Left ventricle myocardium superior (tissue), 1 donor: ENCODE results near the gene RBMS2. TPM values are rescaled to one million over a fixed set of nuclear protein-coding genes. Genes with fewer than 3 reads are reported as not detected.
"Not testable (repeated sequence)": the region's sequence is repeated elsewhere in the genome, so short reads cannot be mapped to it uniquely, and the experiment has no call there.

Source experiments
- ATAC-seq: fragments of 200-7000 bp; cut with Tn5 transposase; one replicate; pipeline ENCODE4 v1.9.1; 2020; ENCODE audit warnings: mild to moderate bottlenecking, moderate library complexity
- DNase-seq: peaks from one replicate; pipeline ENCODE4 v3.0.0-alpha.2; 2020
- intact Hi-C: fragments of 100-400 bp; cut with micrococcal nuclease; formaldehyde crosslinking; loops from one replicate; pipeline ENCODE4 v1.11.0; 2022
- total RNA-seq: library from RNA; stranded (reverse); fragmentation: NEBNext Ultra II Directional; extraction: Animal tissue kit (Norgen Biotek cat#: 25700); gene quantifications from one replicate; pipeline ENCODE4 v1.2.1, GENCODE V29; 2021
- donor health status: DM: no; HTN: yes; CAD: no; lungs with severe emphysema.

RBMS2 gene
- total RNA-seq, 1 donor from 2014 or later = 26.9 TPM

DNA sequence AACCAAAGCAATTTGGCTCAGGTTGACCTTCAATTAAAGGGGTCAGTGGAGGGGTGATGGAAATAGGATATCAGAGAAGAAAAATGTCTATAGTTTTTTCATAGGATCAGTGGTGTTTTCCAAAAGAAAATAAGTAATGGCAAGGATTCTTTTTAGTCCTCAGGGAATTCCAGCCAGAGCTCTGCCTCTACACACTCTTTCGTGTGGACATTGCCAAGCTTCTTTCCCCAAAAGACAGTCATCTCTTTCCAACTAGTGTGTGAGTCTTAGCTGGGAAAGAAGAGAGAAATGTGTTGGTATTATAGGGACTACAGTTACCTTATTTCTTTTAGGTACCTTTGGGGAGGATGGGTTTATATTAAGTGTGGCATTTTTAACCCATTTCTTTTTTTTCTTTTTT lies 46.5 kb downstream of the RBMS2 start:
- intact Hi-C loops = loop anchor here (5.0 kb wide), 1 partner anchor 51 kb away; no protein-coding TSS in a partner anchor
- DNase-seq = no peak
- no peak for ATAC-seq

- DNase-seq (no peak), ATAC-seq (peak; percentile 44)
- intact Hi-C loops = no loop called here
Observed at GRCh38 chr12:56571121-56571520, 49.5 kb downstream of the RBMS2 start.

DNA sequence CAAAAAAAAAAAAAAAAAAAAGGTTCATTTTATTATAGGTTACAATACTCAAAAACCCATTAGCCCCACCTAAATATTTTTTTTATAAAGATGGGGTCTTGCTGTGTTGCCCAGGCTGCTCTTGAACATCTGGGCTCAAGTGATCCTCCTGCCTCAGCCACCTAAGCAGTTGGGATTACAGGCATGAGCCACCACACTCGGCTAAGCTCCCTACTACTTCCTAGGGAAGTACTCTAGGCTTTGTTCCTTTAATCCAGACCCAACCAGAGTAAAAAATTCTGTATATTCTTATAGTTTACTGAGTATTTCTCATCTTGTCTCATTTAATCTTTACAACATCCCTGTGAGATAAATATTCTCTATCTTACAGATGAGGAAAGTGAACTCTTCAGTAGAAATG lies 50.7 kb downstream of the RBMS2 start:
- no peak for ATAC-seq

GRCh38 chr12:56574210-56574609 lies 52.6 kb downstream of the RBMS2 start:
- ATAC-seq (no peak), DNase-seq (no peak)
- intact Hi-C loops = no loop called here

More for the DNA sequence above, 50.7 kb downstream of the RBMS2 start:
- intact Hi-C loops = no loop called here
- no peak for DNase-seq

- DNase-seq, intact Hi-C loops, ATAC-seq: not testable (repeated sequence)
Observed at GRCh38 chr12:56577248-56577647, 55.6 kb downstream of the RBMS2 start.

DNA sequence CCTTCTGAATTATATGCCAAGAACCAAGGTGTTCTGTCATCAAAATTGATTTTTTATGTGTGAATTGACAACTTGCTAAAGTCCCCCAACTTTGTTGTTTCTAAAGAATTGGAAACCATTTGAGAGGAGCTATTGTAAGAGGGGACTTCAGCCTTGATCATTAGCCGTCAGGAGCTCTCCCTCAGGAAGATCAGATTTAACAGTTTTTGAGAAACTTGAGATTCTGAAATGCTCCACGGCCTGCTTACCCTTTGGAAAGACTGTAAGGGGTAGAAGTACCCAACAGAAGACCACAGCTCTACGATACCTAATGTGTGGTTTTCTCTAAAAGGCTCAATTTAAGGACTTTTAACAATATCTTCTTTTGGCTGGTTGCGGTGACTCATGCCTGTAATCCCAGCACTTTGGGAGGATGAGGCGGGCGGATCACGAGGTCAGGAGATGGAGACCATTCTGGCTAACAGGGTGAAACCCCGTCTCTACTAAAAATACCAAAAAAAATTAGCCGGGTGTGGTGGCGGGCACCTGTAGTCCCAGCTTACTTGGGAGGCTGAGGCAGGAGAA lies 57.4 kb downstream of the RBMS2 start:
- no peak for ATAC-seq
- no peak for DNase-seq
- intact Hi-C loops = no loop called here

GRCh38 chr12:56581418-56582145 lies 60.0 kb downstream of the RBMS2 start:
- intact Hi-C loops = no loop called here
- DNase-seq (no peak), ATAC-seq (no peak)

GRCh38 chr12:56585098-56585497 lies 63.5 kb downstream of the RBMS2 start:
- no peak for ATAC-seq
- intact Hi-C loops = no loop called here

DNA sequence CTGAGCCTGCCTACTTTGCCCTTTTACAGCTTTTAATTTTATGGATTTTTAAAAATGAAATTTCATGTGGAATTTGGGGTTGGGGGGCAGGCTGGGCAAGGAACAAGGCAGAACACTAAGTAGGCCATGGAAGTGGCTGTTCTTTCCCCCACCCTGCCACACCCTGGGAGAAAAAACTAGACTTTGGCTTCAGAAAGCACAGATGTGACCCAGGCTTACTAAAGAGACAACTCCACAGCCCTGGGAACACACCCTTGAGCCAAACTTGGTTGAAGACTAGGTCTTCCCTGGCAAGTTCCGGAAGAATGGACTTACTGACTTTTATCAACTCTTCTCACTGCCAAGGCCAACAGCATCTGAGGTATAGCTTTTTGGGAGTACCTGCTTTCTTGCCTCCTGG lies 68.2 kb downstream of the RBMS2 start:
- no peak for ATAC-seq
- intact Hi-C loops = no loop called here

More at GRCh38 chr12:56585098-56585497, 63.5 kb downstream of the RBMS2 start:
- no peak for DNase-seq

DNA sequence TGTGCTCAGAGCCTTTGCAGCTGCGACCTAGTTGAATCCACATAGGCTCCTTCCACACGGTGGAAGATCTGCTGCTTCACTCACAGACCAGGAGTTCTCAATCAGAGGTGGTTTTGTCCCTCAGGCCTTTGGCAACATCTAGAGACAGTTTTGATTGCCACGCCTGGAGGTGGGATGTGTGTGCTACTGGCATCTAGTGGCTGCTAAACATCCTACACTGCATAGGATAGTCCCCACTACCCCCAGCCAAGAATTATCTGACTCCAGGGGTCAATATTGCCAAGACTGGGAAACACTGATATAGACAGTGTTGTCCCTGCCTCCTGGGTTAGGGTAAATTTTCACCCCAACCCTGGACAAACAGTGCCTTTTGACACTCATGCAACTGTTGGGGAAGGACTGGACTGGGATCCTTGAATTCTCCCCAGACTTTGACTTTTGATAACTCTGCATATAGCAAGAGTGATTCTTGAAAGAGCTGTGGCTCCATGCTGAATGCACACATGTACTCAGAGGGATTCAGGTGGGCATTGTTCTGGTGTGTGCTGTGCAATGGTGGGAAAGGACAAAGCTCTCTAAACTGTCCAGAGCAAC lies 68.7 kb downstream of the RBMS2 start:
- intact Hi-C loops = no loop called here
- no peak for DNase-seq
- ATAC-seq = peak; percentile 19

More for the DNA sequence above, 68.2 kb downstream of the RBMS2 start:
- no peak for DNase-seq

DNA sequence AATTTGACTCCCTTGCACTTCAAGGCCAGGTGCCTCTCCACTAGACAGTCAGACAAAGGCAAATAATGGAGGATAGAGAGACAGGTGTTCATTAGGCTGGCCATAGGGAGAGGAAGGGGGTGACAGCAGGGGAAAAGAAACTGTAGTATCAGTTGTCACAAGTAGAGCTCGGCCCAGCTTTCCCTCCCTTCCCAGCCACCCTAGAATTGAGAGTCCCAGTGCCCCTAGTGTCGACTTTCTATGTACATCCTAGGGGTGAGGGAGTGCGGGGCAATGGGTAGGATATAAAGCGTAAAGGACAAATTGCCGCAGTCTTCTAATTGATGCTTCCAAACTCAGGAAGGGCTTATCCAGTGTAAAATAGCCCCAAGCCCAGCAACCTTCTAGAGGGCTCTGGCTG lies 69.5 kb downstream of the RBMS2 start:
- ATAC-seq (no peak), DNase-seq (no peak)
- intact Hi-C loops = no loop called here

GRCh38 chr12:56591961-56592360 lies 70.3 kb downstream of the RBMS2 start:
- intact Hi-C loops = no loop called here
- DNase-seq (no peak), ATAC-seq (no peak)

DNA sequence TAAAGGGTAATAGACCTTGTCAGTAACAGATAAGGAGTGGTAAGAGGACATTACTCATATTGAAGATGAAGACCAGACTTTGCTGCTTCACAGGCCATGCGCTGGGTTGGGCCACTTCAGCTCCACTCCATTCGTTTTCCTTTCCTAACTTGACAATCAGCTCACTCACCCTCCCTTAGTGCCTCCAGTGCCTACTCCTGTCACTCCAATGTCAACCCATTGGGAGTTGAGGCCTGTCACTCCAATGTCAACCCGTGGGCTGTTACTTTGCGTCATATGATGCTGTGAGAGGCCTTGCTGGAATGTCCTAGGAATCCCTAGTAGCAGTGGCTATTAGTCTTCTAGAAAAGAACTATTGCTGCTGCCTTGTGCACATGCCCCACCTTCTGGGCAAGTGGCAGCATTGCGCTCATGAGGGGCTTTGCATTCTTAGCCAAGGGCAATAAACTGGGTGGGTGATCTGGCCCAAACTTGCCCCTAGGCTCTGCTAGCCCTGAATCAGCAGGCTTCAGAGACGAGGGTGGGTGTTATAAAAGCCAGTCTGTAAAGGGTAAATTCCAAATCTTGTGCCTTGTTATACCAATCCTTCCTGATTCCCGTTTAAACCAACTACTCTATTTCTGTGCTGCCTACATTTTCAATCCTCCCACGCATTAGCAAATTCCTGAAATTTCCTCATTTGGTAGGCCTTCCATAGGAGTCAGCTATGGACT lies 72.4 kb downstream of the RBMS2 start:
- ATAC-seq = peak; percentile 61
- peak; percentile 50 for DNase-seq
- intact Hi-C loops = no loop called here

DNA sequence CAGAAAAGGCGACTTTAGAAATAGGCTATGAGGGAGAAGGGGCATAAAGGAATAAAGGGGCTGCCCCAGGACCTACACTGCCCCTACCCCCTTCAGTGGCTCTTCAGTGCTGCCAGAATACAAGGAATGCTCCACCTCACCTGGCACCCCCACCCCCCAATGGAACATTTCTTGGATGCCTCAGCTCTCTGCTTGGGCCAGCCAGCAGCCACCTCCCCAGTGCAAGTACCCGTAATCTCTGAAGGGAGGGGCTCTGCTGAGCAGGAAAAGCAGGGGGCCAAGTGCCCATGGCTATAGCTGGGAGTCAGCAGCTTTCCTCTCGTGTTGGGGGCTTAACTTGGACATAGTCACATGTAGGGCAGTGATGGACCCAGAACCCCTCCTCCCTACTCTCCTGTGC lies 75.2 kb downstream of the RBMS2 start:
- intact Hi-C loops = no loop called here
- DNase-seq = no peak
- no peak for ATAC-seq

GRCh38 chr12:56599041-56599440 lies 77.4 kb downstream of the RBMS2 start:
- intact Hi-C loops = no loop called here
- DNase-seq (no peak), ATAC-seq (no peak)

DNA sequence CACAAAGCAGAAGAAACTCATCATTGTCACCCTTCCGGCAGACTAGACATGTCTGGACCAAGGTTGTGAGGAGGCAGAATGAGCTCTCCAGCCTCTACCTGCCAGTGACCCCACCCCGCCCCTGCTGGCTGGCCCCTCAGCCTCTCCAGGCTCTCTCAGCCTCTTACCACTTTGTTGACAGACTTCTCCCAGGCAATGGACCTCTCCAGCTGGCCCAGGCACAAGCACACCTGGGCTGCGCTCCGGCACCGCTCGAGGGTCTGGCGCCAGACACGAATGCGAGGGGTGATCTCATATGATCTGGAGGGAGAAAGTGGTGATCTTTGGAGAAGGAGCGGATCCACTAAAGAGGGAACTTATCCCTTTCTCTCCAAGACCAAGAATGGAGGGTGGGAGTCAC lies 78.2 kb downstream of the RBMS2 start:
- ATAC-seq = no peak
- intact Hi-C loops = no loop called here
- no peak for DNase-seq

DNA sequence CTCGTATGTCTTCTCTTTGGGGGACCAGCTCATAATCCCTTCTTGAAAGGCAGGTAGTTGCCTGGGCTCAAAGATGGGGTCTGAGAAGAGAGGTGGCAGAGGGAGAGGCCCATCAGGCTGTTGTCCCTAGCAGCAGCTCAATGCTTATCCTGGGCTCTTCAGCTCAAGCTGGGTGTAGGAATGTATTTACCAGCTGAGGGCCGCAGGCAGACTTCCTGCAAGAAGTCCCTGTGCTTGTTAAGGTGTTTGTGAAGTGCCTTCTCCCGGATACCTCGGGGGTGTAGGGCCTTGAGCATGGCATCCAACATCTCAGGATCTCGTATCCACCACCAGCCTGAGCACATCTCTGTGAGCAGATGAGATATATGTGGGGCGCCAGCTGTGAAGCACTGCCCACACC lies 79.1 kb downstream of the RBMS2 start:
- intact Hi-C loops = no loop called here
- peak; percentile 4 for ATAC-seq
- no peak for DNase-seq

- ATAC-seq (peak; percentile 81), DNase-seq (peak; percentile 45)
- intact Hi-C loops = no loop called here
Observed at GRCh38 chr12:56601503-56601902, 79.9 kb downstream of the RBMS2 start.

- intact Hi-C loops = no loop called here
- no peak for DNase-seq
- ATAC-seq = no peak
Observed at GRCh38 chr12:56602239-56602638, 80.6 kb downstream of the RBMS2 start.

- ATAC-seq (no peak), DNase-seq (no peak)
- intact Hi-C loops = no loop called here
Observed at GRCh38 chr12:56604355-56604754, 82.7 kb downstream of the RBMS2 start.
